ENCODE data around the gene PORCN. TPM values are rescaled to one million over a fixed set of nuclear protein-coding genes. Genes with fewer than 3 reads are reported as not detected.

Gene PORCN
- total and polyA plus RNA-seq, 2 of the 4 experiments (the other 2 are of a cell fraction) = 4.1 to 10.1 TPM

- no peak for DNase-seq
- H2BK20ac ChIP-seq (ENCODE audit: low read depth, low read length) = no peak overlapping the region
- H3K9me1 ChIP-seq (ENCODE audit: insufficient read depth, low read length) = peaks cover 5% of the 10 kb centered on the region; the same call in 1 of the 2 replicates
- H3K56ac ChIP-seq (ENCODE audit: extremely low read depth, insufficient read depth, low read length) = no peak overlapping the region
- peak overlapping the region; percentile 30; the same call in 1 of the 2 replicates for H3K4me3 ChIP-seq (ENCODE audit: insufficient read depth, low read depth, low read length)
- peaks cover 4% of the 10 kb centered on the region; the same call in 1 of the 2 replicates for H3K27me3 ChIP-seq (ENCODE audit: control insufficient read depth, insufficient read depth, low read length)
- H3K18ac ChIP-seq (ENCODE audit: low read depth, low read length) = no peak overlapping the region; the same call in 1 of the 2 replicates
- H3K14ac ChIP-seq (replicated peaks; ENCODE audit: low read depth, low read length) = no peak overlapping the region; the same call in 1 of the 2 replicates
- 0 out of 2 replicates have a peak overlapping the region, but pooled peaks have one; percentile 29 for H3K4ac ChIP-seq (ENCODE audit: low read depth, low read length)
- no peak overlapping the region for H2AK9ac ChIP-seq (replicated peaks; ENCODE audit: low read depth, low read length, poor library complexity)
- H4K20me1 ChIP-seq (ENCODE audit: insufficient read depth, low read length) = no peaks in the 10 kb centered on the region
- peak overlapping the region; percentile 52; the same call in 1 of the 2 replicates for H3K23ac ChIP-seq (ENCODE audit: low read depth, low read length)
- ChIA-PET POLR2A (ENCODE audit: unreplicated experiment) (no interaction called here), CTCF (interaction anchor here (0.5 to 0.6 kb wide), 2 partner anchors 19 to 26 kb away, joined by 3 to 4 read pairs; no protein-coding TSS in a partner anchor)
- H4K5ac ChIP-seq (ENCODE audit: low read depth, low read length) = no peak overlapping the region
- dilution Hi-C loops (cut with HindIII; ENCODE audit: low sequenced_read_pairs, unreplicated experiment) = no loop called here
- in situ Hi-C loops (cut with MboI; ENCODE audit: low sequenced_read_pairs) = no loop called here
- H3K27ac ChIP-seq (ENCODE audit: insufficient read depth, low read length) = no peak overlapping the region; the same call in 1 of the 2 replicates
- WGBS, 2 experiments (ENCODE audit: extremely low coverage in 2 of 2, insufficient read length in 1 of 2) = no CpG with 5 or more reads among the region's 18 CpGs
- intact Hi-C loops (cut with micrococcal nuclease) = no loop called here
- no peak overlapping the region for H2BK5ac ChIP-seq (ENCODE audit: low read depth, low read length, poor library complexity, severe bottlenecking)
- no peaks in the 10 kb centered on the region for H3K9me3 ChIP-seq (ENCODE audit: control insufficient read depth, insufficient read depth, low read length)
- peak overlapping the region; percentile 32; the same call in 1 of the 2 replicates for H4K91ac ChIP-seq (ENCODE audit: insufficient read depth, low read depth, low read length)
- H2BK15ac ChIP-seq (ENCODE audit: low read depth, low read length) = peak overlapping the region; percentile 10; the same call in 1 of the 3 replicates
- BruUV-seq (replicated peaks) = no TSS peak
- ATAC-seq (ENCODE audit: low read depth) = no peak
- no peaks in the 10 kb centered on the region for H3K79me1 ChIP-seq (ENCODE audit: low read depth in 1 of 2, low read length in 2 of 2)
- H4K8ac ChIP-seq (ENCODE audit: low read depth in 2 of 2, low read length in 2 of 2) = peak overlapping the region in 1 of 2 experiments; percentile 64; a peak in 2 of 4 replicates
- TF ChIP-seq MXI1 (IDR thresholded peaks at IDR 0.05; ENCODE audit: borderline replicate concordance, low read depth, low read length) (peak; percentile 52; the same call in 1 of the 2 replicates), POLR2A (IDR thresholded peaks at IDR 0.05; ENCODE audit: low read depth, low read length) (no peak)
- H2AFZ ChIP-seq (replicated peaks; ENCODE audit: low read length, poor library complexity) = no peak overlapping the region
- H2AK5ac ChIP-seq (ENCODE audit: low read depth, low read length) = no peak overlapping the region
- peaks cover 12% of the 10 kb centered on the region; the same call in 1 of the 2 replicates for H3K4me1 ChIP-seq (ENCODE audit: control insufficient read depth, insufficient read depth, low read length)
- H2BK120ac ChIP-seq (ENCODE audit: low read depth, low read length) = no peak overlapping the region
- peak overlapping the region; percentile 27; the same call in 1 of the 2 replicates for H3K9ac ChIP-seq (ENCODE audit: low read depth, low read length)
- peak overlapping the region; percentile 73 for H3K4me2 ChIP-seq (ENCODE audit: low read depth, low read length)
- H3K36me3 ChIP-seq (ENCODE audit: control insufficient read depth, insufficient read depth, low read length) = no peaks in the 10 kb centered on the region
Measured at GRCh38 chrX:48468247-48468671, 40.5 kb upstream of the PORCN start.
